OCI-LY7 (cell line): ENCODE measurements around the gene ZDHHC17. TPM values are rescaled to one million over a fixed set of nuclear protein-coding genes. Genes with fewer than 3 reads are reported as not detected.

ENCODE experiments used
- BruUV-seq: library from RNA; stranded (reverse); fragments of 400-500 nt; replicated peaks from 2 replicates; lab custom pipeline; 2021; lab: Mats Ljungman, UMichigan
- CTCF ChIA-PET: fragments of 300-600 bp; sonication (Branson Sonifier 250); formaldehyde crosslinking; loops from one replicate; lab custom pipeline; 2022; ENCODE audit warnings: antibody characterized with exemption; ENCODE audit not compliant: unreplicated experiment; lab: Charles Lee
- POLR2A ChIA-PET: fragments of 300-600 bp; sonication (Branson Sonifier 250); formaldehyde crosslinking; loops from one replicate; lab custom pipeline; 2022; ENCODE audit warnings: antibody characterized with exemption; lab: Charles Lee
- DNase-seq: peaks from one replicate; pipeline ENCODE4 v3.0.0-alpha.2; 2015; ENCODE audit warnings: low spot score
- H2AFZ ChIP-seq: fragments of 200-600 bp; sonication (generic), shearing (Covaris generic); 2 replicates; pipeline ENCODE4 v1.6.1; 2014; ENCODE audit warnings: mild to moderate bottlenecking, antibody characterized with exemption, low read length, moderate library complexity
- H3K27ac ChIP-seq: fragments of 200-600 bp; sonication (generic); 2 replicates; pipeline ENCODE4 v1.5.1; 2014; ENCODE audit warnings: mixed run types, low read depth, mild to moderate bottlenecking, moderate library complexity, low read length, inconsistent platforms; ENCODE audit not compliant: poor library complexity, severe bottlenecking
- H3K36me3 ChIP-seq: fragments of 200-600 bp; sonication (generic); 2 replicates; pipeline ENCODE4 v1.6.1; 2014; ENCODE audit warnings: mild to moderate bottlenecking, antibody characterized with exemption, low read length, moderate library complexity, mixed read lengths; ENCODE audit not compliant: insufficient read depth
- H3K4me1 ChIP-seq: fragments of 200-600 bp; sonication (generic); 2 replicates; pipeline ENCODE4 v1.5.1; 2014; ENCODE audit warnings: mild to moderate bottlenecking, low read length; ENCODE audit not compliant: insufficient read depth, poor library complexity, severe bottlenecking
- H3K4me2 ChIP-seq: fragments of 200-600 bp; sonication (generic); 2 replicates; pipeline ENCODE4 v1.6.1; 2014; ENCODE audit warnings: mild to moderate bottlenecking, low read length
- H3K4me3 ChIP-seq: fragments of 200-600 bp; sonication (generic); 2 replicates; pipeline ENCODE4 v1.5.1; 2014; ENCODE audit warnings: mild to moderate bottlenecking, low read depth, low read length; ENCODE audit not compliant: poor library complexity, severe bottlenecking
- H3K79me2 ChIP-seq: fragments of 200-600 bp; sonication (generic); 2 replicates; pipeline ENCODE4 v1.6.1; 2016; ENCODE audit warnings: low read depth, mild to moderate bottlenecking, low read length, moderate library complexity, mixed read lengths; ENCODE audit not compliant: insufficient read depth
- H3K9me2 ChIP-seq: fragments of 200-600 bp; sonication (generic); 2 replicates; pipeline ENCODE4 v1.6.1; 2016; ENCODE audit warnings: mild to moderate bottlenecking, low read length, mixed read lengths; ENCODE audit not compliant: insufficient read depth
- H3K9me3 ChIP-seq: fragments of 200-600 bp; sonication (generic); 2 replicates; pipeline ENCODE4 v1.6.1; 2014; ENCODE audit warnings: mild to moderate bottlenecking, mixed run types, low read length, mixed read lengths
- H4K20me1 ChIP-seq: fragments of 200-600 bp; sonication (generic); 2 replicates; pipeline ENCODE4 v1.6.1; 2014; ENCODE audit warnings: mild to moderate bottlenecking, antibody characterized with exemption, low read length, moderate library complexity, mixed read lengths; ENCODE audit not compliant: insufficient read depth
- CTCF ChIP-seq: fragments of 200-600 bp; sonication (generic); conservative IDR thresholded peaks from 2 replicates; pipeline ENCODE4 v1.5.1; 2014; ENCODE audit warnings: mild to moderate bottlenecking, antibody characterized with exemption, low read length, moderate library complexity, mixed read lengths
- EZH2phosphoT487 ChIP-seq: fragments of 200-600 bp; sonication (generic); IDR thresholded peaks from 2 replicates; pipeline ENCODE4 v1.6.1; 2018; ENCODE audit warnings: low read depth, borderline replicate concordance, mild to moderate bottlenecking, mixed run types, antibody characterized with exemption, low read length, moderate library complexity, mixed read lengths
- intact Hi-C: fragments of 100-400 bp; cut with micrococcal nuclease; formaldehyde crosslinking; loops from one replicate; pipeline ENCODE4 v1.10.0; 2022; ENCODE audit not compliant: unreplicated experiment
- total RNA-seq, 2 experiments: library from RNA; depleted of rRNA in 1 of 2; stranded (reverse); fragments of >200 nt in 1 of 2; shearing (Covaris generic) in 1 of 2; gene quantifications; 2 replicates each; pipeline ENCODE4 v1.2.3, GENCODE V29; 2014 to 2022

The ZDHHC17 gene
- total RNA-seq, 2 experiments from 2014 or later, result 24.0 to 32.8 TPM

GRCh38 chr12:76855271-76855670 is 91.4 kb downstream of the ZDHHC17 start:
- Histone ChIP-seq H3K4me2 (no peak overlapping the region), H3K36me3 (peaks cover 11% of the 10 kb centered on the region; the same call in 1 of the 2 replicates), H3K27ac (no peak overlapping the region), H3K9me3 (no peaks in the 10 kb centered on the region), H2AFZ (no peak overlapping the region), H4K20me1 (no peaks in the 10 kb centered on the region), H3K4me3 (no peak overlapping the region), H3K4me1 (no peaks in the 10 kb centered on the region), H3K79me2 (no peaks in the 10 kb centered on the region), H3K9me2 (no peaks in the 10 kb centered on the region; the same call in 1 of the 2 replicates)
- ChIA-PET POLR2A (interaction anchor here (0.6 kb wide), 1 partner anchor 795 kb away, joined by 4 read pairs; no protein-coding TSS in a partner anchor), CTCF (no interaction called here)
- no peak for TF ChIP-seq EZH2phosphoT487
- TF ChIP-seq CTCF, result no peak
- no TSS peak for BruUV-seq
- DNase-seq, result no peak
- intact Hi-C loops, result no loop called here

- ChIA-PET CTCF (no interaction called here), POLR2A (interaction anchor here (1.4 kb wide), 1 partner anchor 10 kb away, joined by 4 read pairs; no protein-coding TSS in a partner anchor)
Measured at GRCh38 chr12:76856018-76856644, 92.2 kb downstream of the ZDHHC17 start.

More at GRCh38 chr12:76856018-76856644, 92.2 kb downstream of the ZDHHC17 start:
- no peak overlapping the region for H3K4me3 ChIP-seq
- no peak for DNase-seq
- no peak overlapping the region for H2AFZ ChIP-seq
- peaks cover 4% of the 10 kb centered on the region; the same call in 1 of the 2 replicates for H3K36me3 ChIP-seq
- TF ChIP-seq CTCF (no peak), EZH2phosphoT487 (no peak)
- no peak overlapping the region for H3K27ac ChIP-seq
- intact Hi-C loops, result no loop called here
- H3K4me1 ChIP-seq, result no peaks in the 10 kb centered on the region
- H4K20me1 ChIP-seq, result no peaks in the 10 kb centered on the region
- no peak overlapping the region for H3K4me2 ChIP-seq
- no peaks in the 10 kb centered on the region for H3K79me2 ChIP-seq
- no TSS peak for BruUV-seq
- no peaks in the 10 kb centered on the region for H3K9me3 ChIP-seq
- no peaks in the 10 kb centered on the region; the same call in 1 of the 2 replicates for H3K9me2 ChIP-seq
